WI38 (cell line): Measurements from ENCODE around the gene TCP10L.

Experiments used
- H3K4me3 ChIP-seq: 2 replicates; pipeline ENCODE4 v1.5.1; 2011; ENCODE audit warnings: low read depth, mild to moderate bottlenecking, control low read depth, low read length
- TF ChIP-seq, protein P1 (sequence below): IDR thresholded peaks from 2 replicates; pipeline ENCODE4 v1.5.1; 2012; ENCODE audit warnings: low read depth, mild to moderate bottlenecking, control low read depth, low read length

The TCP10L gene

GRCh38 chr21:32597205-32597604, 11.9 kb upstream of the TCP10L start:
- H3K4me3 ChIP-seq: no peak overlapping the region
- TF ChIP-seq, protein P1, sequence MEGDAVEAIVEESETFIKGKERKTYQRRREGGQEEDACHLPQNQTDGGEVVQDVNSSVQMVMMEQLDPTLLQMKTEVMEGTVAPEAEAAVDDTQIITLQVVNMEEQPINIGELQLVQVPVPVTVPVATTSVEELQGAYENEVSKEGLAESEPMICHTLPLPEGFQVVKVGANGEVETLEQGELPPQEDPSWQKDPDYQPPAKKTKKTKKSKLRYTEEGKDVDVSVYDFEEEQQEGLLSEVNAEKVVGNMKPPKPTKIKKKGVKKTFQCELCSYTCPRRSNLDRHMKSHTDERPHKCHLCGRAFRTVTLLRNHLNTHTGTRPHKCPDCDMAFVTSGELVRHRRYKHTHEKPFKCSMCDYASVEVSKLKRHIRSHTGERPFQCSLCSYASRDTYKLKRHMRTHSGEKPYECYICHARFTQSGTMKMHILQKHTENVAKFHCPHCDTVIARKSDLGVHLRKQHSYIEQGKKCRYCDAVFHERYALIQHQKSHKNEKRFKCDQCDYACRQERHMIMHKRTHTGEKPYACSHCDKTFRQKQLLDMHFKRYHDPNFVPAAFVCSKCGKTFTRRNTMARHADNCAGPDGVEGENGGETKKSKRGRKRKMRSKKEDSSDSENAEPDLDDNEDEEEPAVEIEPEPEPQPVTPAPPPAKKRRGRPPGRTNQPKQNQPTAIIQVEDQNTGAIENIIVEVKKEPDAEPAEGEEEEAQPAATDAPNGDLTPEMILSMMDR: no peak

- TF ChIP-seq, protein P1: no peak
Measured at GRCh38 chr21:32595431-32595830, 10.1 kb upstream of the TCP10L start.

DNA sequence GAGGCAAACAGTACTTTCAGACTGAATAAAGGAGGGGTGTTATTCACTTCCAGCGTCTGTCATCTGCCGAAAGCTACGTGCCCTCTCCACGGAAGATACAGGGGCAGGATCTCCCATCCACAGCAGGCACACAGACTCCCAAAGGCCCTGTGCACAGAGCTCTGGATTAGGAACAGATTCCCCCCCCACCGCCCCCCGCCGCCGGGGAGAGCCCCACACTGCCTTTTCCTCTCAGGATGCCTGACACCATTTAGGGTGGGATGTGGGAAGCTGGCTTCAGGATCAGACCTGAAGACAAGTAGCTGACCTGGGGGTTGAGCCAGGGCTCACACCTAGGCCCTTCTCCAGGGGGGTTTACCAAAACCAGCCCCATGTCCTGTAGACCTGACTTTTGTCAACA, 8.4 kb upstream of the TCP10L start:
- TF ChIP-seq, protein P1: no peak
- no peak overlapping the region for H3K4me3 ChIP-seq

More at GRCh38 chr21:32595431-32595830, 10.1 kb upstream of the TCP10L start:
- H3K4me3 ChIP-seq: no peak overlapping the region

DNA sequence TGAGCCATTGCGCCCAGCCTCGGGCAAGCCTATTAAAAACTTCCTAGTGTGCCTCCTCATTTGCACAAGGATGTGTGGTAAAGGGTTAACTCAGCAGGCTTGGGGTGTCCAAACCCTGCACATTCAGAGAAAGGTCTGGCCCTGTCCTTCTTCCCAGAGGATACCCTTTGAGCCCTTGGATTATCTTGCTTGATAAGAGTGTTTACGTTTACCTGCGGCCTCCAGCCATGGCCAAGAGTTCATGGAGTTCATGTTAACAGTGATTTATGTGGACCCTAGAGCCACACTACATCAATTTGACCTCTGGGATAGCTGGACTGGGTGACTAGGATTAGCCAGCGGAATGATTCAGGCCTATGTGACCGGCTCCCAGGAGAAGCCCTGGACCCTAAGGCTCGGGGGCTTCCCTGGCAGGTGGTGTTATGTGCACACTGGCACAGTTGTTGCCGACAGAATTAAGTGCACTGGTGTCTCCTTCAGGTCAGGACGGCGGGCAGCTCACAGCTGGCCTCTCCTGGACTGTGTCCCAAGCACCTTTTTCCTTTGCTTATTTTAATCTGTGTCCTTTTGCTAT, 7.7 kb upstream of the TCP10L start:
- no peak overlapping the region for H3K4me3 ChIP-seq
- TF ChIP-seq, protein P1: no peak

DNA sequence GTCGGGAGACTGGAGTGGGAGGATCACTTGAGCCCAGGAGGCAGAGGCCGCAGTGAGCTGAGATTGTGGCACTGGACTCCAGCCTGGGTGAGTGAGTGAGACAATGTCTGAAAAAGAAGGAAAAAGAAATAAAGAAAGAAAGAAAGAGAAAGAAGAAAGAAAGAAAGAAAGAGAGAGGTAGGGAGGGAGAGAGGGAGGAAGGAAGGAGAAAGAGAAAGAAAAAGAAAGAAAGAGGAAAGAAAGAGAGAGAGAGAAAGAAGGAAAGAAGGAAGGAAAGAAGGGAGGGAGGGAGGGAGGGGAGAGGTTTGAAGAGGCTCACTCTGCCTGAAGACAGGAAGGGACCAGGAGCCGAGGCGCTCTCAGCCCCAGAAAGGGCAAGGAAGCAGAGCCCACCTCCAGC, 4.8 kb upstream of the TCP10L start:
- TF ChIP-seq, protein P1: no peak
- no peak overlapping the region for H3K4me3 ChIP-seq

DNA sequence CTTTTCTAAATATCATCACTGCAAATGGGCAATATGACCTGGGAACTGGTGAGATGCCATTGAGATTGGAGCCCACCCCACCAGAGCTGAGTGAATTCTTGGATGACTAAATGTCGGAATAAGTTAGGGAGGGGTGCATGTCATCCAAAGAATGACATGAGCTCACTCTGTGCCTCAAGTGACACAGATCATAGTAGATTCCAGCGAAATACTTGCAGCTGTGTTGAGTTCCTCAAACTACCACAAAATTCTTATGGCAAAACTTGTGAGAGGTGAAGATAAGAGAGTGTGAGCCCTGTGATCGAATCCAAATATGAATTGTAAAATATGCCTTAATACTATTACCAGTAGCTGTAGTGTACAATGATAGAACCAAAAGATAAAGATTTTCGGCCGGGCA, 2.3 kb upstream of the TCP10L start:
- TF ChIP-seq, protein P1: no peak
- no peak overlapping the region for H3K4me3 ChIP-seq

GRCh38 chr21:32587120-32587519, 1.8 kb upstream of the TCP10L start:
- H3K4me3 ChIP-seq: no peak overlapping the region
- TF ChIP-seq, protein P1: no peak
